CD4-positive, alpha-beta T cell (primary cell): ENCODE results near the gene SOHLH1. TPM values are rescaled to one million over a fixed set of nuclear protein-coding genes. Genes with fewer than 3 reads are reported as not detected.

Experiments
- ATAC-seq: fragments of 200-7000 bp; cut with Tn5 transposase; one replicate; pipeline ENCODE4 v1.10.0; 2022; ENCODE audit warnings: mild to moderate bottlenecking; ENCODE audit not compliant: poor library complexity
- CTCF ChIA-PET: fragments of 350-600 bp; sonication (Branson Sonifier 250); formaldehyde crosslinking; loops from one replicate; lab custom pipeline; 2021; ENCODE audit warnings: antibody characterized with exemption, inconsistent platforms; lab: Charles Lee
- POLR2A ChIA-PET: fragments of 350-600 bp; sonication (Branson Sonifier 250); formaldehyde crosslinking; loops from one replicate; lab custom pipeline; 2021; ENCODE audit warnings: antibody characterized with exemption, inconsistent platforms; lab: Charles Lee
- DNase-seq, 14 experiments: peaks; one replicate each; pipeline ENCODE4 v3.0.0-alpha.2; 2013 to 2020; ENCODE audit warnings: mixed read lengths in 2 of 14
- H3K27ac ChIP-seq, 2 donors: one replicate each; pipeline versions ENCODE4 v1.5.1 to v1.7.0; 2013; ENCODE audit warnings: low read length in 2 of 2, low read depth in 1 of 2, mild to moderate bottlenecking in 1 of 2
- H3K27me3 ChIP-seq, 2 experiments: 1 replicate in 1 of 2; 2 replicates in 1 of 2; pipeline versions ENCODE4 v1.6.1 to v1.7.0; 2013; ENCODE audit warnings: low read length in 2 of 2, control low read depth in 1 of 2, mild to moderate bottlenecking in 1 of 2, moderate library complexity in 1 of 2; ENCODE audit not compliant: insufficient read depth in 2 of 2, control insufficient read depth in 1 of 2
- H3K36me3 ChIP-seq: one replicate; pipeline ENCODE4 v1.6.1; 2013; ENCODE audit warnings: low read length, control low read depth; ENCODE audit not compliant: insufficient read depth
- H3K4me1 ChIP-seq: one replicate; pipeline ENCODE4 v1.6.1; 2013; ENCODE audit warnings: low read length, control low read depth; ENCODE audit not compliant: insufficient read depth
- H3K4me3 ChIP-seq: one replicate; pipeline ENCODE4 v1.5.1; 2013; ENCODE audit warnings: mild to moderate bottlenecking, low read length, moderate library complexity
- H3K9me3 ChIP-seq, 2 experiments: 1 replicate in 1 of 2; 2 replicates in 1 of 2; pipeline versions ENCODE4 v1.6.1 to v1.7.0; 2013; ENCODE audit warnings: low read length in 2 of 2, mild to moderate bottlenecking in 2 of 2, control low read depth in 1 of 2, moderate library complexity in 1 of 2; ENCODE audit not compliant: control insufficient read depth in 1 of 2, insufficient read depth in 1 of 2
- H3K27ac Mint-ChIP-seq: one replicate; pipeline ENCODE4 v1.8.0; 2020; ENCODE audit warnings: mixed read lengths
- H3K27me3 Mint-ChIP-seq: one replicate; pipeline ENCODE4 v1.8.0; 2021; ENCODE audit warnings: mixed read lengths
- H3K36me3 Mint-ChIP-seq: one replicate; pipeline ENCODE4 v1.8.0; 2021; ENCODE audit warnings: low read depth, mixed read lengths
- H3K4me1 Mint-ChIP-seq: one replicate; pipeline ENCODE4 v1.8.0; 2021; ENCODE audit warnings: low read depth, mixed read lengths
- H3K4me3 Mint-ChIP-seq: one replicate; pipeline ENCODE4 v1.8.0; 2020; ENCODE audit warnings: mild to moderate bottlenecking, mixed read lengths
- H3K9me3 Mint-ChIP-seq: one replicate; pipeline ENCODE4 v1.8.0; 2020; ENCODE audit warnings: mixed read lengths
- intact Hi-C, 2 experiments: fragments of 100-400 bp; cut with DNase I in 1 of 2; cut with micrococcal nuclease in 1 of 2; formaldehyde crosslinking; loops; one replicate each; pipeline versions ENCODE4 v1.15.1 to v1.9.0; 2023 to 2025; cut with DNase I, micrococcal nuclease
- total RNA-seq, 174 experiments: library from RNA in 2 of 174; stranded (reverse) in 2 of 174; gene quantifications; one replicate each; pipeline ENCODE4 v1.2.3 and lab custom pipeline; 2021 to 2026
- TF ChIP-seq, protein P1 (sequence below): fragments of 200-600 bp; IDR thresholded peaks from one replicate; pipeline ENCODE4 v1.8.0; 2022; ENCODE audit warnings: antibody characterized with exemption, mild to moderate bottlenecking

Gene SOHLH1
- total RNA-seq, 2 experiments from 2014 or later, result not detected

DNA sequence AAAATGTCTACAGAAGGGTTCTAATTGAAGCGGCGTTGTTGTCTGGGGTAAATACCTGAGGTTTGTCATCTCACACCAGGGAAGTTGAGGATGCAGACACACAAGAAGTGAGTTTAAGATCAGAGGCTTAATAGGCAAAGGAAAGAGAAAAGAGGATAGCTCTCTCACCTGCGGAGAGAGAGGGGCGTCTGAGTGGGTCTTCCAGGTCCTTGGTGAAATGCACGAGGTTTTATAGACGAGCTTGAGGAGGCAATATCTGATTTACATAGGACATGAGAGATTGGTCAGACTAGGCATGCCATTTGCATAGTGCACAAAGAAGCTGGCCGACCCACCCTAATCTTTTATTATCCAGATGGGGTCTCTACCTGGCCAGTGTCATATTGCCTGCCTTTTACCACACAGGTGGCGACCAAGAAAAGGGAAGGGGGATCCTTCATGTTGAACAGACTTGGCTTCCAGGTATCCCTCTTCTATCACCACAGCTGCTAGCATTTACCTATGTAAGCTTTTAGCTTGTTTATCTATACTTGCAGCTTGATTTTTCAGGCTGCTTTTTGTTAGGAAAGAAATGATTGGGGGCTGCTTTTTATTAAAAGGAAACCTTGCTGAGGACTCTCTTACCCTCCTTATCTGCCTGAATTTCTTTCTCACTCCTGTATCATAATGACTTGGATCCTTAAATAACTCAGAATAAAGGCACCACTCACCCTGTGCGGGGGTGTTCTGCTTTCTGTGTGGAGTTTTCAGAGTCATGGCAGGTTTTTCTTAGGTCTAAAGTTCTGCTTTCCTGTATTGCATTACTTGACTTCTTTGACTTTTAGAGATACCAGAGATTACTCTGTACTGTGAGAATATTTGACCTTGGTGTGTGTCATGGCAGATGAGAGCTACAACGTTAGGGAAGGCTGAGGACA is 50.5 kb downstream of the SOHLH1 start:
- Mint-ChIP-seq H3K27ac (no peak overlapping the region), H3K36me3 (no peaks in the 10 kb centered on the region), H3K27me3 (peaks cover under 1% of the 10 kb centered on the region), H3K9me3 (peaks cover 26% of the 10 kb centered on the region), H3K4me1 (no peaks in the 10 kb centered on the region), H3K4me3 (no peak overlapping the region)
- Histone ChIP-seq H3K4me1 (no peaks in the 10 kb centered on the region), H3K36me3 (no peaks in the 10 kb centered on the region), H3K27me3 (no peaks in the 10 kb centered on the region), H3K4me3 (no peak overlapping the region), H3K27ac (no peak overlapping the region), H3K9me3 (peaks cover 25 to 38% of the 10 kb centered on the region in 2 experiments)
- intact Hi-C loops, result no loop called here
- no peak for DNase-seq
- TF ChIP-seq, protein P1, sequence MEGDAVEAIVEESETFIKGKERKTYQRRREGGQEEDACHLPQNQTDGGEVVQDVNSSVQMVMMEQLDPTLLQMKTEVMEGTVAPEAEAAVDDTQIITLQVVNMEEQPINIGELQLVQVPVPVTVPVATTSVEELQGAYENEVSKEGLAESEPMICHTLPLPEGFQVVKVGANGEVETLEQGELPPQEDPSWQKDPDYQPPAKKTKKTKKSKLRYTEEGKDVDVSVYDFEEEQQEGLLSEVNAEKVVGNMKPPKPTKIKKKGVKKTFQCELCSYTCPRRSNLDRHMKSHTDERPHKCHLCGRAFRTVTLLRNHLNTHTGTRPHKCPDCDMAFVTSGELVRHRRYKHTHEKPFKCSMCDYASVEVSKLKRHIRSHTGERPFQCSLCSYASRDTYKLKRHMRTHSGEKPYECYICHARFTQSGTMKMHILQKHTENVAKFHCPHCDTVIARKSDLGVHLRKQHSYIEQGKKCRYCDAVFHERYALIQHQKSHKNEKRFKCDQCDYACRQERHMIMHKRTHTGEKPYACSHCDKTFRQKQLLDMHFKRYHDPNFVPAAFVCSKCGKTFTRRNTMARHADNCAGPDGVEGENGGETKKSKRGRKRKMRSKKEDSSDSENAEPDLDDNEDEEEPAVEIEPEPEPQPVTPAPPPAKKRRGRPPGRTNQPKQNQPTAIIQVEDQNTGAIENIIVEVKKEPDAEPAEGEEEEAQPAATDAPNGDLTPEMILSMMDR, result no peak
- ChIA-PET CTCF (no interaction called here), POLR2A (no interaction called here)
- ATAC-seq, result no peak

DNA sequence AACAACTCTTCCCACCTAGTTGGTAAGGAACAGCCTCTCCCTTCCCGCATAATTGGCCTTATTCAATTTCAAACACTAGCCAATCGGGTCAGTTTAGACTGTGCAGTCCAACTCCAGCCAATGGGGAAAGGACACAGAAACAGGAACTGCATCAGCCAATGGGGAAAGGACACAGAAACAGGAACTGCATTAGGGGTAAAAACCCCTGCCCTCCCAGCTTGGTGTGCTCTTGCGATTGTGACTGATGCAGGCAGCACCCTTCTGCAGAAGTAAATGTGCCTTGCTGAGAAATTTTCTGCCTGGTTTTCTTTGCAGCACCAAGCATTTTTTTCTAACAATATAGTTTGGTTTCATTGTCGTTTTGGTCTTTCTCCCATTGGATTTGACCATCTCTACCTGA is 51.4 kb downstream of the SOHLH1 start:
- no peaks in the 10 kb centered on the region for H3K27me3 ChIP-seq
- Mint-ChIP-seq H3K36me3 (no peaks in the 10 kb centered on the region), H3K27me3 (peaks cover 9% of the 10 kb centered on the region), H3K4me1 (no peaks in the 10 kb centered on the region), H3K9me3 (peaks cover 31% of the 10 kb centered on the region), H3K4me3 (no peak overlapping the region), H3K27ac (no peak overlapping the region)
- no peak overlapping the region for H3K4me3 ChIP-seq
- POLR2A ChIA-PET, result no interaction called here
- no peak for ATAC-seq
- CTCF ChIA-PET, result no interaction called here
- H3K36me3 ChIP-seq, result no peaks in the 10 kb centered on the region
- no peak for DNase-seq
- H3K27ac ChIP-seq, result no peak overlapping the region
- intact Hi-C loops, result no loop called here
- TF ChIP-seq, protein P1, result no peak
- H3K9me3 ChIP-seq, result peaks cover 25 to 38% of the 10 kb centered on the region in 2 experiments
- no peaks in the 10 kb centered on the region for H3K4me1 ChIP-seq

DNA sequence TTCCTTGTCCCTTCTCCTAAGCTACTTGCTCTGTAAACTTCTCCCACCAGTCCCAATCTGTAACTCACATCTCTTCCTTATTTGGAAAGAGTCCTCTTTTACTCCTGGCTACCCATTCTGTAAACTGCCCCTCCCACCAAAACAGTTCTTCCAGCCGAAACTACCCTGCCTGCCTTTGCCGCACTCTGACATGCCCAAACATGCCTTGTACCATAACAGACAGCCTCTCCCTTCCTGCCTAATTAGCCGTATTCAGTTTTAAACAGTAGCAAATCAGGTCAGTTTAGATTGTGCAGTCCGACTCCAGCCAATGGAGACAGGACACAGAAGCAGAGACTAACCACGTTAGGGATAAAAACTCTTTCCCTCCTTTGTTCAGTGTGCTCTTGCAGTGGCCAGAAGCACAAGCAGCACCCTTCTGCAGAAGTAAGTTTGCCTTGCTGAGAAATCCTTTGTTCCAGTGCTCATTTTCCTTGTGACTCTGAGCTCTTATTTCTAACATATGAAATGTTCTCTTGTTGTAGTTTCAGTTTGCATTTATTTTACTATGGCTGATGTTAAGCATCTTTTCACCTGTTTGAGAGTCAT is 54.6 kb downstream of the SOHLH1 start:
- no peaks in the 10 kb centered on the region for H3K4me1 Mint-ChIP-seq
- ATAC-seq, result no peak
- ChIA-PET CTCF (no interaction called here), POLR2A (no interaction called here)
- no peaks in the 10 kb centered on the region for H3K36me3 Mint-ChIP-seq
- H3K27me3 ChIP-seq, result no peaks in the 10 kb centered on the region
- intact Hi-C loops, result no loop called here
- no peak for DNase-seq
- H3K27ac Mint-ChIP-seq, result no peak overlapping the region
- peaks cover 20 to 33% of the 10 kb centered on the region in 2 experiments for H3K9me3 ChIP-seq
- H3K27ac ChIP-seq, result no peak overlapping the region
- peaks cover 31% of the 10 kb centered on the region for H3K9me3 Mint-ChIP-seq
- H3K4me1 ChIP-seq, result no peaks in the 10 kb centered on the region
- no peak overlapping the region for H3K4me3 Mint-ChIP-seq
- H3K36me3 ChIP-seq, result no peaks in the 10 kb centered on the region
- no peak overlapping the region for H3K4me3 ChIP-seq
- peaks cover 24% of the 10 kb centered on the region for H3K27me3 Mint-ChIP-seq
- TF ChIP-seq, protein P1, result no peak

Other genes with a start within 250 kb of the SOHLH1 start
- gene PPP1R26, start 219.7 kb downstream of the SOHLH1 start, total RNA-seq, result under 1 TPM; 0.27 to 0.47 TPM
- 10 to 100 TPM; 20.8 to 23.2 TPM for gene MRPS2, start 198.8 kb downstream of the SOHLH1 start, total RNA-seq
- gene LCN1, start 178.0 kb downstream of the SOHLH1 start, total RNA-seq, result not detected
- not detected for gene OBP2A, start 153.4 kb downstream of the SOHLH1 start, total RNA-seq
- not detected for gene PAEP, start 137.7 kb downstream of the SOHLH1 start, total RNA-seq
- not detected for gene GLT6D1, start 59.9 kb downstream of the SOHLH1 start, total RNA-seq
- not detected for gene LCN9, start 36.2 kb downstream of the SOHLH1 start, total RNA-seq
- under 1 TPM; 0.11 to 0.22 TPM for gene KCNT1, start 2.7 kb upstream of the SOHLH1 start, total RNA-seq
- 10 to 100 TPM; 16.8 to 18.2 TPM for gene CAMSAP1, start 208.1 kb upstream of the SOHLH1 start, total RNA-seq